HL-60 (cell line): ENCODE results near the gene NEU4.
A peak's percentile ranks its signal among the peaks of the same experiment; 100 is the strongest.
"Not testable (repeated sequence)": the region's sequence is repeated elsewhere in the genome, so short reads cannot be mapped to it uniquely, and the experiment has no call there.

ENCODE experiments used
- DNase-seq, 2 experiments: peaks; one replicate each; pipeline ENCODE4 v3.0.0-alpha.2; 2010 to 2020; ENCODE audit warnings: low read depth in 1 of 2, low spot score in 1 of 2
- H3K27ac ChIP-seq: fragments of 250-450 bp; sonication (Bioruptor Pico); replicated peaks from 2 replicates; pipeline ENCODE4 v1.5.1; 2020; ENCODE audit warnings: mild to moderate bottlenecking, moderate library complexity
- H3K27me3 ChIP-seq: fragments of 250-450 bp; sonication (Bioruptor Pico); 2 replicates; pipeline ENCODE4 v1.5.1; 2021; ENCODE audit warnings: mild to moderate bottlenecking, moderate library complexity; ENCODE audit not compliant: insufficient read depth, poor library complexity, severe bottlenecking
- H3K4me3 ChIP-seq: replicated peaks from 2 replicates; pipeline ENCODE4 v1.5.1; 2011; ENCODE audit warnings: mild to moderate bottlenecking, control low read depth, low read length; ENCODE audit not compliant: insufficient read depth
- CTCF ChIP-seq: IDR thresholded peaks from one replicate; pipeline ENCODE4 v1.5.1; 2011; ENCODE audit warnings: low read length, control low read depth, inconsistent platforms; ENCODE audit not compliant: insufficient read depth
- GABPA ChIP-seq: IDR thresholded peaks from 2 replicates; pipeline ENCODE4 v1.6.1; 2012; ENCODE audit warnings: low read depth
- POLR2AphosphoS5 ChIP-seq: IDR thresholded peaks from 2 replicates; pipeline ENCODE4 v1.6.1; 2012; ENCODE audit warnings: low read depth
- REST ChIP-seq: IDR thresholded peaks from 2 replicates; pipeline ENCODE4 v1.6.1; 2012; ENCODE audit warnings: low read depth; ENCODE audit not compliant: insufficient replicate concordance
- SPI1 ChIP-seq: IDR thresholded peaks from 2 replicates; pipeline ENCODE4 v1.6.1; 2012; ENCODE audit warnings: low read depth, mild to moderate bottlenecking, borderline replicate concordance

Gene NEU4

GRCh38 chr2:241802421-241803318 lies 6.3 kb upstream of the NEU4 start:
- Histone ChIP-seq H3K27me3 (peaks cover 19% of the 10 kb centered on the region), H3K4me3 (no peak overlapping the region), H3K27ac (no peak overlapping the region)
- TF ChIP-seq SPI1 (no peak), REST (no peak), POLR2AphosphoS5 (no peak), GABPA (no peak), CTCF (no peak)
- no peak for DNase-seq

GRCh38 chr2:241803387-241804325 lies 5.3 kb upstream of the NEU4 start:
- Histone ChIP-seq H3K27ac (no peak overlapping the region), H3K4me3 (peak overlapping the region; percentile 40), H3K27me3 (peaks cover 19% of the 10 kb centered on the region)
- TF ChIP-seq GABPA (no peak), REST (no peak), SPI1 (no peak), CTCF (no peak), POLR2AphosphoS5 (no peak)
- DNase-seq = peak in 1 of 2 experiments; percentile 58

GRCh38 chr2:241804326-241805229 lies 4.4 kb upstream of the NEU4 start:
- TF ChIP-seq GABPA = no peak
- no peak for TF ChIP-seq REST
- TF ChIP-seq POLR2AphosphoS5 = no peak
- TF ChIP-seq SPI1 = no peak
- TF ChIP-seq CTCF = no peak
- Histone ChIP-seq H3K27me3 (peaks cover 19% of the 10 kb centered on the region), H3K27ac (no peak overlapping the region), H3K4me3 (peak overlapping the region; percentile 40)
- peak in 1 of 2 experiments; percentile 28 for DNase-seq

- peaks cover 19% of the 10 kb centered on the region for H3K27me3 ChIP-seq
- DNase-seq, H3K4me3 ChIP-seq, H3K27ac ChIP-seq: not testable (repeated sequence)
These were observed 2.8 kb upstream of the NEU4 start for GRCh38 chr2:241806217-241806616.
